A549 (cell line): ENCODE data around the gene ITGAL. TPM values are rescaled to one million over a fixed set of nuclear protein-coding genes. Genes with fewer than 3 reads are reported as not detected.

ENCODE experiments used
- ATAC-seq, 2 experiments: fragments of 200-7000 bp in 1 of 2; fragments of >200 bp in 1 of 2; cut with Nextera tagmentation in 1 of 2; cut with Tn5 transposase in 1 of 2; 3 replicates each; pipeline versions ENCODE4 v1.8.0 to v1.9.1; 2018 to 2020; ENCODE audit warnings: mild to moderate bottlenecking in 1 of 2, moderate library complexity in 1 of 2
- CTCF ChIA-PET: fragments of 300-600 bp; sonication (Branson Sonifier 250); formaldehyde crosslinking; extraction: SDS; loops from one replicate; lab custom pipeline; 2021; ENCODE audit warnings: antibody characterized with exemption, inconsistent platforms; lab: Yijun Ruan, JAX
- POLR2A ChIA-PET: fragments of 350-600 bp; formaldehyde crosslinking; extraction: SDS; loops from one replicate; lab custom pipeline; 2021; ENCODE audit warnings: antibody characterized with exemption, inconsistent platforms; lab: Yijun Ruan, JAX
- DNase-seq, 2 experiments: peaks; one replicate each; pipeline versions ENCODE4 v3.0.0 to v3.0.0-alpha.2; 2011 to 2016; ENCODE audit warnings: low read depth in 1 of 2, low spot score in 1 of 2
- FAIRE-seq: peaks from 2 replicates; lab custom pipeline; 2011; peaks lifted over from hg19 to GRCh38; lab: Jason Lieb, UNC
- H3K27ac ChIP-seq, 2 experiments: fragments of >200 bp; sonication (Bioruptor Twin); formaldehyde crosslinking; 3 replicates each; pipeline ENCODE4 v1.5.1; 2016 to 2017
- H3K4me1 ChIP-seq: fragments of >200 bp; sonication (Bioruptor Twin); formaldehyde crosslinking; 3 replicates; pipeline ENCODE4 v1.6.1; 2016
- H3K4me2 ChIP-seq: fragments of >200 bp; sonication (Bioruptor Twin); formaldehyde crosslinking; 3 replicates; pipeline ENCODE4 v1.6.1; 2016
- H3K4me3 ChIP-seq: fragments of >200 bp; sonication (Bioruptor Twin); formaldehyde crosslinking; 3 replicates; pipeline ENCODE4 v1.5.1; 2016
- H3K9me3 ChIP-seq: fragments of >200 bp; sonication (Bioruptor Twin); formaldehyde crosslinking; 3 replicates; pipeline ENCODE4 v1.6.1; 2016
- ATOH8 ChIP-seq: fragments of 250-450 bp; sonication (Bioruptor Pico); IDR thresholded peaks from 2 replicates; pipeline ENCODE4 v1.5.0; 2020; ENCODE audit warnings: low read depth, mild to moderate bottlenecking, moderate library complexity
- CBX8 ChIP-seq: fragments of 200-600 bp; sonication (generic); IDR thresholded peaks from 2 replicates; pipeline ENCODE4 v1.6.1; 2016
- CHD2 ChIP-seq: fragments of 150-350 bp; IDR thresholded peaks from 2 replicates; pipeline ENCODE4 v1.6.1; 2014; ENCODE audit warnings: low read length; ENCODE audit not compliant: partially characterized antibody
- CHD4 ChIP-seq: fragments of 200-600 bp; sonication (generic); IDR thresholded peaks from 2 replicates; pipeline ENCODE4 v1.6.1; 2016; ENCODE audit warnings: antibody characterized with exemption, mild to moderate bottlenecking, borderline replicate concordance
- E2F6 ChIP-seq: IDR thresholded peaks from 2 replicates; pipeline ENCODE4 v1.6.1; 2012; ENCODE audit warnings: low read depth, borderline replicate concordance
- EHMT2 ChIP-seq: fragments of 200-600 bp; sonication (generic); IDR thresholded peaks from 2 replicates; pipeline ENCODE4 v1.6.1; 2016; ENCODE audit warnings: antibody characterized with exemption, low read depth, mild to moderate bottlenecking, moderate library complexity
- ELK1 ChIP-seq: fragments of 150-350 bp; IDR thresholded peaks from 2 replicates; pipeline ENCODE4 v1.6.1; 2014; ENCODE audit warnings: low read depth, mild to moderate bottlenecking, low read length
- EP300 ChIP-seq, 2 experiments: fragments of >200 bp; sonication (Bioruptor Twin); formaldehyde crosslinking; IDR thresholded peaks; 2 replicates in 1 of 2; 3 replicates in 1 of 2; pipeline ENCODE4 v1.6.1; 2016 to 2017
- FOSL2 ChIP-seq, 2 experiments: fragments of 450-650 bp in 1 of 2; fragments of >200 bp in 1 of 2; sonication (Bioruptor Twin) in 1 of 2; formaldehyde crosslinking; IDR thresholded peaks; 2 replicates each; pipeline versions ENCODE4 v1.5.0 to v1.6.1; 2016 to 2020; ENCODE audit warnings: mild to moderate bottlenecking in 1 of 2, moderate library complexity in 1 of 2
- GATA3 ChIP-seq: IDR thresholded peaks from 2 replicates; pipeline ENCODE4 v1.6.1; 2012; ENCODE audit warnings: borderline replicate concordance
- HOXB5 ChIP-seq: fragments of 250-450 bp; sonication (Bioruptor Pico); IDR thresholded peaks from 2 replicates; pipeline ENCODE4 v1.5.0; 2020; ENCODE audit warnings: mild to moderate bottlenecking, moderate library complexity
- JUN ChIP-seq, 2 experiments: fragments of >200 bp; sonication (Bioruptor Twin); formaldehyde crosslinking; IDR thresholded peaks; 2 replicates in 1 of 2; 3 replicates in 1 of 2; pipeline ENCODE4 v1.6.1; 2016 to 2017
- JUNB ChIP-seq: fragments of >200 bp; sonication (Bioruptor Twin); formaldehyde crosslinking; IDR thresholded peaks from 2 replicates; pipeline ENCODE4 v1.6.1; 2016
- KDM1A ChIP-seq: fragments of 200-600 bp; sonication (generic); IDR thresholded peaks from 2 replicates; pipeline ENCODE4 v1.6.1; 2016; ENCODE audit warnings: low read depth, mild to moderate bottlenecking
- MAX ChIP-seq: IDR thresholded peaks from 2 replicates; pipeline ENCODE4 v1.6.1; 2012
- MAZ ChIP-seq: fragments of 150-350 bp; IDR thresholded peaks from 2 replicates; pipeline ENCODE4 v1.6.1; 2014; ENCODE audit warnings: antibody characterized with exemption, low read depth, low read length, borderline replicate concordance
- PHF8 ChIP-seq: fragments of 200-600 bp; sonication (generic); IDR thresholded peaks from 2 replicates; pipeline ENCODE4 v1.6.1; 2016; ENCODE audit warnings: low read depth, mild to moderate bottlenecking, antibody characterized with exemption, moderate library complexity, borderline replicate concordance
- RARB ChIP-seq: fragments of 250-450 bp; sonication (Bioruptor Pico); IDR thresholded peaks from 2 replicates; pipeline ENCODE4 v1.8.0; 2021; ENCODE audit warnings: mild to moderate bottlenecking, moderate library complexity
- RCOR1 ChIP-seq: fragments of 150-350 bp; IDR thresholded peaks from 2 replicates; pipeline ENCODE4 v1.6.1; 2014; ENCODE audit warnings: antibody characterized with exemption, low read length, low read depth
- SMC3 ChIP-seq: fragments of >200 bp; sonication (Bioruptor Twin); formaldehyde crosslinking; IDR thresholded peaks from 3 replicates; pipeline ENCODE4 v1.6.1; 2018; ENCODE audit warnings: inconsistent platforms
- SREBF2 ChIP-seq: fragments of 450-650 bp; IDR thresholded peaks from 2 replicates; pipeline ENCODE4 v1.6.1; 2014; ENCODE audit warnings: mild to moderate bottlenecking, moderate library complexity
- ZC3H11A ChIP-seq: fragments of 450-650 bp; IDR thresholded peaks from 2 replicates; pipeline ENCODE4 v1.6.1; 2014; ENCODE audit warnings: antibody characterized with exemption, mild to moderate bottlenecking
- ZSCAN20 ChIP-seq: fragments of 250-450 bp; sonication (Bioruptor Pico); IDR thresholded peaks from 2 replicates; pipeline ENCODE4 v1.8.0; 2022; ENCODE audit warnings: mild to moderate bottlenecking, moderate library complexity
- WGBS: methylation state at CpG from one replicate; pipeline ENCODE4 v1.1.6; 2017; ENCODE audit errors: missing lambda C conversion rate; 5-methylcytosine and 5-hydroxymethylcytosine counted together
- polyA plus RNA-seq, 4 experiments: library from polyadenylated mRNA; depleted of rRNA in 3 of 4; stranded (reverse); fragments of >200 nt; fragmentation: RNase III in 1 of 4; extraction: RNeasy Plus Mini Kit Qiagen cat#74134 plus additional on column Dnase treatment in 1 of 4; gene quantifications; 2 replicates in 3 of 4; 3 replicates in 1 of 4; pipeline ENCODE4 v1.2.3, GENCODE V29; 2011 to 2017
- TF ChIP-seq, protein P1 (sequence below): fragments of >200 bp; sonication (Bioruptor Twin); formaldehyde crosslinking; IDR thresholded peaks from 2 replicates; pipeline ENCODE4 v1.6.1; 2016

The ITGAL gene
- polyA plus RNA-seq, 2 of the 4 experiments (the other 2 are of a cell fraction), result 0.17 to 0.94 TPM

DNA sequence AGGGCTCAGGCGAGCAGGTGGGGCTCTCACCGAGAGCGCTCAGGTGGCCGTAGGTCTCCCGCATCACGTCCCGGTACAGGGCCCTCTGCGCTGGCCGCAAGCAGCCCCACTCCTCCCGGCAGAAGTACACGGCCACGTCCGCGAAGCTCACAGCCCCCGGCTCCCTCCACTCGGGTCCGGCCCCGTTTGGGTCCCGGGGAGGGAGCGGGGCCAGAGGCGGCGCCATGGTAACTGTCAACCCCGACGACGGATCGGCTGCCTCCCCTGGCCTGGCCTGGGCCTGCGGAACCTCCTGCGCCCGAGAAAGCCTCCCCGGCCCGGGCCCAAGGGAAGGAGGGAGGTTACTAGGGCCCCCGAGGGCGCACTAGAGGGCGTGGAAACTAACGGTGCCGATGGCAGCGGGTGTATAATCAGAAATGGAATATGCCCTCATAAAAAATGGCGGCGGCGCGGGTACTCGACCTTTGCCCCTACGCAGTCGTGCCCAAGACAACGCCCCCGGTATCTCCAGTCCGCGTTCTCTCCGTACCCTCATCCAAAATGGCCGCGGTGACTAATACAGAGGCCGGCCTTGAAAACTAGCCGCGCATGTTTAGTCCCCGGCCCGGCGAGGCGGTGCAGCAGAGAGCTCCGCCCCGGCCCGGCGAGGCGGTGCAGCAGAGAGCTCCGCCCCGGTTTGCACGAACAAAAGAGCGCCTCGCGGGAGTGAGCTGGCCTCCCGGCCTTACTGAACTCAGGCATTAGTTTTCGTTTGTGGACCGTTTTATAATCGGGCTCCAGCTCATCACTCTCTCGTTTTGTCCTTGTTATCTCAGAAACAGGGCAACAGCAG is 85.6 kb downstream of the ITGAL start, which contains the start of gene ZNF764 (continued):
- TF ChIP-seq PHF8 (peak; percentile 71), ATOH8 (CRISPR knock-in tag) (no peak), JUN (IDR thresholded peaks at IDR 0.05) (peak; percentile 54 to 91; a peak in 4 of 5 replicates), JUNB (no peak), RARB (CRISPR knock-in tag) (no peak), CHD2 (peak; percentile 74), SMC3 (no peak; the same call in 2 of the 3 replicates), ZSCAN20 (CRISPR knock-in tag) (no peak), CBX8 (no peak), EHMT2 (no peak), ZC3H11A (no peak), SREBF2 (no peak), GATA3 (0 out of 2 replicates have a peak, but pooled peaks have one; percentile 3), MAX (peak; percentile 67; the same call in 1 of the 2 replicates), E2F6 (peak; percentile 50; the same call in 1 of the 2 replicates)
- TF ChIP-seq, protein P1, sequence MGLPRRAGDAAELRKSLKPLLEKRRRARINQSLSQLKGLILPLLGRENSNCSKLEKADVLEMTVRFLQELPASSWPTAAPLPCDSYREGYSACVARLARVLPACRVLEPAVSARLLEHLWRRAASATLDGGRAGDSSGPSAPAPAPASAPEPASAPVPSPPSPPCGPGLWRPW, result no peak

- peaks cover 4% of the 10 kb centered on the region; the same call in 1 of the 3 replicates for H3K4me1 ChIP-seq
- H3K4me3 ChIP-seq, result peak overlapping the region; percentile 22
- 72% methylated on average over 21 of the region's 21 CpGs for WGBS
- CTCF ChIA-PET, result interaction anchor here (1.1 to 2.8 kb wide), 13 partner anchors 9 to 129 kb away, joined by 3 to 10 read pairs (median 7); partner anchors contain the start of genes DCTPP1 and ZNF688
- POLR2A ChIA-PET, result interaction anchor here (0.6 to 2.8 kb wide), 21 partner anchors 9 to 188 kb away, joined by 3 to 44 read pairs (median 5); partner anchors contain the start of genes DCTPP1, SEPHS2, ZNF688 and ZNF689
- TF ChIP-seq CHD4 (0 out of 2 replicates have a peak, but pooled peaks have one; percentile 41), EP300 (IDR thresholded peaks at IDR 0.05) (no peak), KDM1A (peak; percentile 45; the same call in 1 of the 2 replicates), FOSL2 (IDR thresholded peaks at IDR 0.05) (no peak), FOSL2 (CRISPR knock-in tag; IDR thresholded peaks at IDR 0.05) (no peak), HOXB5 (CRISPR knock-in tag) (no peak), MAZ (no peak), ELK1 (no peak), EHMT2 (no peak), RARB (CRISPR knock-in tag) (no peak), RCOR1 (no peak), PHF8 (no peak)
- H3K9me3 ChIP-seq, result no peaks in the 10 kb centered on the region
- DNase-seq (no peak), FAIRE-seq (no peak), ATAC-seq (no peak; a peak in 1 of 6 replicates)
- peak overlapping the region; percentile 67 to 98 for H3K27ac ChIP-seq
- H3K4me2 ChIP-seq, result peak overlapping the region; percentile 62
Measured at GRCh38 chr16:30558789-30559377, 86.3 kb downstream of the ITGAL start.
